Spinal cord (tissue), 10 donors: ENCODE measurements around the gene FOXRED2. TPM values are rescaled to one million over a fixed set of nuclear protein-coding genes. Genes with fewer than 3 reads are reported as not detected.

ENCODE experiments used
- DNase-seq, 6 donors: peaks; one replicate each; pipeline versions ENCODE4 v3.0.0 to v3.0.0-alpha.2; 2013 to 2015; ENCODE audit warnings: low spot score in 6 of 6, low read depth in 4 of 6
- H3K27ac ChIP-seq: one replicate; pipeline ENCODE4 v1.5.1; 2013; ENCODE audit warnings: low read depth, low read length, control low read depth
- H3K27me3 ChIP-seq: one replicate; pipeline ENCODE4 v1.6.1; 2013; ENCODE audit warnings: low read length; ENCODE audit not compliant: control insufficient read depth, insufficient read depth
- H3K36me3 ChIP-seq: one replicate; pipeline ENCODE4 v1.6.1; 2013; ENCODE audit warnings: low read length; ENCODE audit not compliant: control insufficient read depth, insufficient read depth
- H3K4me1 ChIP-seq: one replicate; pipeline ENCODE4 v1.6.1; 2013; ENCODE audit warnings: low read length; ENCODE audit not compliant: control insufficient read depth, insufficient read depth
- H3K4me3 ChIP-seq: one replicate; pipeline ENCODE4 v1.5.1; 2013; ENCODE audit warnings: low read depth, low read length, control low read depth
- H3K9me3 ChIP-seq: one replicate; pipeline ENCODE4 v1.6.1; 2013; ENCODE audit warnings: low read length; ENCODE audit not compliant: control insufficient read depth, insufficient read depth
- WGBS: methylation state at CpG from one replicate; pipeline ENCODE4 v1.1.5; 2013; ENCODE audit warnings: missing lambda C conversion rate; ENCODE audit not compliant: insufficient coverage; 5-methylcytosine and 5-hydroxymethylcytosine counted together
- polyA plus RNA-seq, 2 donors: library from polyadenylated mRNA; unstranded; fragments of 120-200 nt; gene quantifications; one replicate each; pipeline ENCODE4 v1.2.1, GENCODE V29; 2013; ENCODE audit not compliant: insufficient read length in 2 of 2
- total RNA-seq, 2 donors: library from RNA; depleted of rRNA in 1 of 2; stranded (reverse); fragments of 120-200 nt in 1 of 2; fragments of >200 nt in 1 of 2; gene quantifications; one replicate each; pipeline versions ENCODE4 v1.2.3 to v1.2.4, GENCODE V29; 2013 to 2014
- donor health status: healthy.

FOXRED2 gene
- total and polyA plus RNA-seq, 4 donors = 13.0 to 39.9 (median 26.9) TPM

DNA sequence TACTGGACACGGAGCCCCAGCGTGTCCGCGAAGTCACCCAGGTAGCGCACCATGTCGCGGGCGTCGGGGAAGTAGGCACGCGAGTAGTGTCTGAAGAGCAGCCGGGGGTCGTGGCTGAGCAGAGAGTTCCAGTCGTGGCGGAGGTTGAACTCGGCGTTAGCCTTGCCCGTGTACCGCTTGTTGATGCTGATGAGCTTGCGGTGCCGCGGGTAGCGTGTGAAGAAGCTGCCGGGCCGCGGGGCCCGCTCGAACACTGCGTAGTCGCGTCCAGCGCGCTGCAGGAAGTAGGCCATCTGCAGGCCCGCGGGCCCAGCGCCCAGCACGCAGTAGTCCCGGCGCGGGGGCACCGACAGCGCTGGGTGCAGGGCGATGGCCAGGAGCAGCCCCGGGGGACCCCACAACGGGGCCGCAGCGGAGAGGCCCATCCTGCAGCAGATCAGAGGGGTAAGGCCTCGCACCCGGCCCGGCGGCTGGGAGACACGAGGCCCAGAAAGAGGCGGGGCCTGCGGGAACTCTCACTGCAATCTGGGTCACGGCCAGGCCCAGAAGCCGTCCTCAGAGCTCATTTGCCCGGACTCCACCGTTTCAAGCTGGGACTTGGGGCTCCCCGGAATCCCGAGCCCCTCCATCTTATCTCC, 723 bp downstream of the FOXRED2 start:
- WGBS = 96% methylated on average over 57 of the region's 60 CpGs
- peak overlapping the region; percentile 37 for H3K4me3 ChIP-seq
- DNase-seq = no peak
- H3K9me3 ChIP-seq = no peaks in the 10 kb centered on the region
- H3K36me3 ChIP-seq = peaks cover 40% of the 10 kb centered on the region
- H3K27me3 ChIP-seq = no peaks in the 10 kb centered on the region
- H3K27ac ChIP-seq = peak overlapping the region; percentile 47
- H3K4me1 ChIP-seq = peaks cover 26% of the 10 kb centered on the region

DNA sequence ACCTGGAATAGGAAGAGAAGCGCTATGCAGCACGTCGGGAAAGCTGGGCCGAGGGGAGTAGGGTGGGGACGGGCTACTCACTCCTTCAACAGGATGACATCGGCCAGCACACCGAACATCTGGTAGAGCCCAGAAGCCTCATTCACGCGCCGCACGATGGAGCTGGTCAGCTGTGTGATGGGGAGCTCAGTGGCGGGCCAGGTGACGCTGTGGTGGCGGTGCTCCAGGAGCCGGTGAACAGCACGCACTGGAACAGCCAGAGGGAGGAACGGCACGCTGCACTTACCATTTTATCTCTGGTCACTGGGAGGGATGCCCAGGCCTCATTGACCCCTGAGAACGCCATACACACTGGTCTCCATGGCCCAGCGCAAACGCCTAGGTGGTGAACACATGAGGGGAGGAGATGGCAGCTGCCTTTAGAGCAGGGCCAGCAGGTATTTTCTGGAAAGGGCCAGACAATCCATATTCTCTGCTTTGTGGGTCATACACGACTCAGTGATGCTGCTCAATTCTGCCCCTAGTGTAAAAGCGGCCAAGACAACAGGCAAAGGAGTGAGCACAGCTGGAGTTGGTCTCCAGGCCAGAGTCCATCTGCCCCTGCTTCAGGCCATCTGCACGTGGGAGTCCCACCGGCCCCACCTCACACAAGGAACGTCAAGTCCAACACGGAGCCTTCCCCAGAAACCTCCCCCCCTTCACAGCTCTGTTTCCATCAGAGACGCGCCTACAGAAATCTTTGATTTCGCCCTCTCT, 8.8 kb downstream of the FOXRED2 start:
- H3K27ac ChIP-seq = no peak overlapping the region
- H3K4me1 ChIP-seq = no peaks in the 10 kb centered on the region
- H3K36me3 ChIP-seq = peaks cover 85% of the 10 kb centered on the region
- H3K4me3 ChIP-seq = no peak overlapping the region
- 92% methylated on average over 22 of the region's 30 CpGs for WGBS
- H3K27me3 ChIP-seq = no peaks in the 10 kb centered on the region
- H3K9me3 ChIP-seq = no peaks in the 10 kb centered on the region
- DNase-seq = no peak

DNA sequence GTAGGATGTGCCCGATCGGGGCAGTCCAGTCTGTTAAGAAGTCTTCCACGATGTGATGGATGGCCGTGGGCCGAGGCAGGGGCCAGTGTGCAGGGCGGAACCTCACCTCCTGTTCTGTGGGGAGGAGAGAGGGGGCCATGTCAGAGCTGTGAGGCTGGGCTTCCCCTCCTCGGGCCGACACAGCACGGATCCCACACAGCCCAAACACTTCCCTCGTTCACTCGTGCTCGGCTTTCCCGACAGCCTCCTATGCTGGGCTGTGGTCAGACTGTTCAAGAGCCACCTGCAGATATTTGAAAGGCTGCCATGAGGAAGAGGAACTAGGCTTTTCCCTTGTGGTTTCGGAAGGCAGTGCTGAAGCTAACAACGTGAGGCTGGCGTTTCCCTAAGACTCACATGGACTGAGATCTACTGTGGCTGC, 13.1 kb downstream of the FOXRED2 start:
- no peak overlapping the region for H3K4me3 ChIP-seq
- no peak for DNase-seq
- no peak overlapping the region for H3K27ac ChIP-seq
- no peaks in the 10 kb centered on the region for H3K27me3 ChIP-seq
- H3K36me3 ChIP-seq = peaks cover 95% of the 10 kb centered on the region
- no peaks in the 10 kb centered on the region for H3K9me3 ChIP-seq
- 88% methylated on average over 11 of the region's 16 CpGs for WGBS
- H3K4me1 ChIP-seq = no peaks in the 10 kb centered on the region

DNA sequence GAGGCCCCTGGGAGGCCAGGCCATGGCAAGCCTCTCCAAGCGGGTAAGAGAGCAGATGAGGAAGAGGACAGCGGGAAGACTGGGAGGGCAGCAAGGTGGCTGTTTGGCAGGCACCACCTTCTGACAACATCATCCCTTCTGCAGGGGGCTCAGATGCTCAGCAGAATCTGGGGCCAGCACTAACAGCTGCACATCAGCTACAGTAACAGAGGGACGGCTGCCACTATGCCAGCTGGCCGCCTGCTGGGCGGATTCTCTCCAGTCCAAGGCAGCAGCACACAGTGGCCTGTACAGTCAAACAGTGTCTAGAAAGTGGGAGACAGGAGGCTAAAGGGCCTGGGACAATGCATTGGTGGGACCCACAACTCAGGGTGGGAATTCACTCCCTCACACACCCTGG, 14.7 kb downstream of the FOXRED2 start:
- 88% methylated on average over 5 of the region's 5 CpGs for WGBS
- H3K4me3 ChIP-seq = no peak overlapping the region
- no peaks in the 10 kb centered on the region for H3K27me3 ChIP-seq
- H3K4me1 ChIP-seq = no peaks in the 10 kb centered on the region
- H3K9me3 ChIP-seq = no peaks in the 10 kb centered on the region
- DNase-seq = no peak
- peaks cover 81% of the 10 kb centered on the region for H3K36me3 ChIP-seq
- no peak overlapping the region for H3K27ac ChIP-seq

DNA sequence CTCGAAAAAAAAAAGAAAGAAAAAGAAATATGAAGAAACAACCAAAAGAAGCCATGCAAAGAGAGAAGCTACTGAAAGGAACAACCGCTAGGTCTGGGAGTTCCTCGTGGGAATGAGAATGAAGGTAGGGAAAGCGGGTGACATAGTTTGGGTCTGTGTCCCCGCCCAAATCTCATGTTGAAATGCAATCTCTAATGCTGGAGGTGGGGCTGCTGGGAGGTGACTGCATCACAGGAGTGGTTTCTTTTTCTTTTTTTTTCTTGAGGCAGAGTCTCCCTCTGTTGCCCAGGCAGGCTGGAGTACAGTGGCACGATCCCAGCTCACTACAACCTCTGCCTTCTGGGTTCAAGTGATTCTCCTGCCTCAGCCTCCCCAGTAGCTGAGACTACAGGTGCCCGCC, 15.7 kb downstream of the FOXRED2 start:
- Histone ChIP-seq H3K9me3 (no peaks in the 10 kb centered on the region), H3K27ac (no peak overlapping the region), H3K4me3 (no peak overlapping the region), H3K4me1 (no peaks in the 10 kb centered on the region), H3K27me3 (no peaks in the 10 kb centered on the region), H3K36me3 (peaks cover 72% of the 10 kb centered on the region)
- no peak for DNase-seq
- WGBS = 87% methylated on average over 5 of the region's 7 CpGs

DNA sequence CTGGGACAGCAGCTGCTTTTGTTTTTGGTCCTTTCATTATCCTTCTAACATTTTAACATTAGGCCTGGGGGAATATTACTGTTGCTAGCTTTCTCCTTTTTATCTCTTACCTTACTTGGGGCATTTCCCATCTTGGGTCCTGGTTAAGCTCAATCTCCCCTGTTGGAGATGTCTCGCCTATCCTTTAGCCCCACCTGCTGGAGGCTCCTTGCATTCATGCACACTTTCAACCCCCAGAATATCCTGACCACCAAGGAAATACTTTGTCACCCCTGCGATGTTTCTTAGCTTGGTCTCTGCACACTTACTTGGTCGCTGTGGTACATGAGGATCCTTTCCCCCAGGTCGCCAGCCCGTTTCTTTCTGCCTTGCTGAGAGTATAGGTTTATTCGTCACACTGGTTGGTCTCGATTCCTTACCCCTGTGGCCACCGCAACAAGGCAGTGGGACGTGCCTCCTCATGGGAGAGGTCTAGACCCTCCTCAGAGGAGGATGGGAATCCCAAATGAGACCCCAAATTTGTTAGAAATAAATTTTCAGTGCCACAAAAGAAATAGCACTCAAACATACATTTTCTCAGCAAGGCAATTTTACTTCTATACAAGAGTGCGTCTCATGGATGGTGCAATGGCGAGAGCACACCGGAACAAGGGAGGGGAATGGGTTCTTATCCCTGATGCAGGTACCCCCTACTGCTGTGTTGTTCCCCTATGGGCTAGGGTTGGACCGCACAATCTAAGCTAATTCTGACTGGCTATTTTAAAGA, 20.0 kb downstream of the FOXRED2 start:
- H3K9me3 ChIP-seq = no peaks in the 10 kb centered on the region
- WGBS = 88% methylated on average over 7 of the region's 13 CpGs
- DNase-seq = peak in 2 of 6 donors; percentile 40 to 64
- H3K4me3 ChIP-seq = no peak overlapping the region
- H3K36me3 ChIP-seq = peaks cover 35% of the 10 kb centered on the region
- no peak overlapping the region for H3K27ac ChIP-seq
- peaks cover 5% of the 10 kb centered on the region for H3K4me1 ChIP-seq
- H3K27me3 ChIP-seq = no peaks in the 10 kb centered on the region

DNA sequence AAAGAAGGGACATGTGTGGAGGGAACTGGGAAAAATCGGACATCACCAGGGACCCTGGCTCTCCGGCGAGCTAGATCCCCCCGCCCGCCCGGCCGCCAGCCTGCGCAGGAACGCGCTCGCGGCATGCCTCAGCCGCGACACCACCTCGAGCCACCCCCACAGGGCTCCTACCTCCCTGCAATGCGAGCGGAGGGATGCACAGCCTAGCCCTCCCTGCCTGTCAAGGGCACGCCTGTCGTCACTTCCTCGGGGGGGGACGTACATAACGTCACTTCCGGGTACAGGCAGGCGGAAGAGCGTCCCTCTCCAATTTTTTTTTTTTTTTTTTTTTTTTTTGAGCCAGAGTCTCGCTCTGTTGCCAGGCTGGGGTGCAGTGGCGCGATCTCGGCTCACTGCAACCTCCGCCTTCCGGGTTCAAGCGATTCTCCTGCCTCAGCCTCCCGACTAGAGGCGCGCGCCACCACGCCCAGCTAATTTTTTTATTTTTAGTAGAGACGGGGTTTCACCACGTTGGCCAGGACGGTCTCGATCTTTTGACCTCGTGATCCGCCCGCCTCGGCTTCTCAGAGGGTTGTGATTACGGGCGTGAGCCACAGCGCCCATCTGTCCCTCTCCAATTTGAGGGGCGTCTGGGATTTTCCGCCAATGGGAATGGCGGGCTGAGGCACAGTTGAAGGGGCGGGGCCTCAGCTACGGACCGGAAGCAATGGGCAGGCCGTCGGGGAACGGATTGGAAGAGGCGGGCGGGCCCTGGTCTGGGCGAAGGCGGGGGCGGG, 25.3 kb downstream of the FOXRED2 start, which contains the start of gene TXN2:
Gene TXN2, minus strand, starts transcription at position 248 of the 776 bp plus-strand sequence. CDS start 803 bp downstream, outside the sequence.
- Histone ChIP-seq H3K36me3 (peaks cover 33% of the 10 kb centered on the region), H3K4me1 (peaks cover 13% of the 10 kb centered on the region), H3K9me3 (no peaks in the 10 kb centered on the region), H3K4me3 (peak within 1 kb of the TSS; percentile 74), H3K27ac (peak within 1 kb of the TSS; percentile 95), H3K27me3 (no peaks in the 10 kb centered on the region)
- peak; percentile 91 to 99 (median 94) for DNase-seq
- 0% methylated on average over 48 of the region's 62 CpGs for WGBS

DNA sequence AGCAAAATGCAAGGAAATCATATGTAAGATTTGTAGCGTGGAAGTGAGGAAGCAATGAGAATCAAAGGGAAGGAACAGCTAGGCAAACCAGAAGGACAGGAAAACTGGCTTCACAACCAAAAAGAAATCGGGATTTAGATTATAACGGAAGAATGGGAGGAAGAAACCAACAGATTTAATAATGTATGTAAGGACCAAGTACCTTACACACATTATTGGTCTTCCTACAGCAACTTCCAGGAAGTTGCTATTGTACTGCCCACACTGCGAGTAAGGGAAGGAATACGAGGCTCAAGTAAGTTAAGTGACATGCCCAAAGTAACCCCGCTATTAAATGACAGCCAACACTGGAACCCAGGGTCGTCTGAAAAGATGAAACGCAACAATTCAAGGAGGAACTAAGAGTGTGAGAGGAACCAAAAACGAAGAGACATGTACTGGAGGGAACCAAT, 25.9 kb downstream of the FOXRED2 start:
- 11% methylated on average over 6 of the region's 9 CpGs for WGBS

DNA sequence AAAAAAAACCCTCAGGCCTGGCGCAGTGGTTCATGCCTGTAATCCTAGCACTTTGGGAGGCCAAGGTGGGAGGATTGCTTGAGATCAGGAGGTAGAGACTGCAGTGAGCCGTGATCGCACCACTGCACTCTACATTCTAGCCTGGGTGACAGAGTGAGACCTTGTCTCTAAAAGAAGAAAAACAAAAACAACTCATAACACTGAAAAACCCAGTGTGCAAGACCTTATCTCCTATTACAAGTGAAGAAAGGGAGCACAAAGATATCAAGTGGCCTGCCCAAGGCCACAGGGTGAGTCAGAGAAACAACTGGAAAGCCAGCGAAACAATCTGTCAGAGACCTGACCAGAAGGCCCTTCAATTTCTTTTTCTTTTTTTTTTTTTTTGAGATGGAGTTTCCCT, 27.9 kb downstream of the FOXRED2 start:
- Histone ChIP-seq H3K36me3 (peaks cover 56% of the 10 kb centered on the region), H3K9me3 (no peaks in the 10 kb centered on the region), H3K4me1 (peaks cover 13% of the 10 kb centered on the region), H3K27ac (no peak overlapping the region), H3K27me3 (no peaks in the 10 kb centered on the region), H3K4me3 (no peak overlapping the region)
- DNase-seq = no peak
- WGBS = no CpG with 5 or more reads among the region's 4 CpGs

More for the DNA sequence above, 25.9 kb downstream of the FOXRED2 start:
- Histone ChIP-seq H3K27ac (peak overlapping the region; percentile 95), H3K9me3 (no peaks in the 10 kb centered on the region), H3K36me3 (peaks cover 39% of the 10 kb centered on the region), H3K4me1 (peaks cover 13% of the 10 kb centered on the region), H3K27me3 (no peaks in the 10 kb centered on the region), H3K4me3 (peak overlapping the region; percentile 74)
- DNase-seq = peak in 1 of 6 donors; percentile 74
